ENCODE results near the gene LRRN2. TPM values are rescaled to one million over a fixed set of nuclear protein-coding genes. Genes with fewer than 3 reads are reported as not detected.

Gene LRRN2
- total and polyA plus RNA-seq, 2 of the 8 experiments (the other 6 are each of a cell fraction or from before 2014, with no cell fraction given): 1.8 to 2.3 TPM

DNA sequence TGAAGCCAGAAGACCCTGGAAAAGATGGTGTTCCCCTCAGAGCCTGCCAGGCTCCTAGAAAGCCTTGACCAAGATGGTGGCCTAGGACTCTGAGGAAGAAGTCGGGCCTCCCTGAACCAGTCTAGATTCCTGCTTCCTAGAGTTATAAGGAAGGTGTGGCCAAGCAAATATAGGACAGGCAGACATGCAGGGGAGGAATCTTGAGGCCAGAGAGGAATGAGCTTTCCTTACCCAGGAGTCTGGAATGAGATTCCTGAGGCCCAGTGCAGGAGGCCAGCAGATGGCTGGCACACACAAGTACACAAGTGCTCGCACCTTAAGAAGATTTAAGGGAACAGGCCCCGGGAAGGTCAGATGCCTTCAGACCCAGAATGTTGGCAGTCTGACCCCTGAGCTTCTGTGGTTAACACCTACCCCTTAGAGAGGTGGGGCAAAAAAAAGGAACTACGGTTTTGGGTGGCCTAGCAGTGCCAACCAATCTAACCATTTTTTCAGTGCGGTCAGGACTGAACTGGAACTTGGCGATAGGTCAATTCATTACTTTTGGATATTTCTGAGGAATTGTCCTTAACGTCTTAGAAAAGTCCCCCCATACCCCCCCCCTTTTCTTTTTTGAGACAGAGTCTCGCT, 96.0 kb downstream of the LRRN2 start (continued):
- TF ChIP-seq, protein P1, sequence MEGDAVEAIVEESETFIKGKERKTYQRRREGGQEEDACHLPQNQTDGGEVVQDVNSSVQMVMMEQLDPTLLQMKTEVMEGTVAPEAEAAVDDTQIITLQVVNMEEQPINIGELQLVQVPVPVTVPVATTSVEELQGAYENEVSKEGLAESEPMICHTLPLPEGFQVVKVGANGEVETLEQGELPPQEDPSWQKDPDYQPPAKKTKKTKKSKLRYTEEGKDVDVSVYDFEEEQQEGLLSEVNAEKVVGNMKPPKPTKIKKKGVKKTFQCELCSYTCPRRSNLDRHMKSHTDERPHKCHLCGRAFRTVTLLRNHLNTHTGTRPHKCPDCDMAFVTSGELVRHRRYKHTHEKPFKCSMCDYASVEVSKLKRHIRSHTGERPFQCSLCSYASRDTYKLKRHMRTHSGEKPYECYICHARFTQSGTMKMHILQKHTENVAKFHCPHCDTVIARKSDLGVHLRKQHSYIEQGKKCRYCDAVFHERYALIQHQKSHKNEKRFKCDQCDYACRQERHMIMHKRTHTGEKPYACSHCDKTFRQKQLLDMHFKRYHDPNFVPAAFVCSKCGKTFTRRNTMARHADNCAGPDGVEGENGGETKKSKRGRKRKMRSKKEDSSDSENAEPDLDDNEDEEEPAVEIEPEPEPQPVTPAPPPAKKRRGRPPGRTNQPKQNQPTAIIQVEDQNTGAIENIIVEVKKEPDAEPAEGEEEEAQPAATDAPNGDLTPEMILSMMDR (IDR thresholded peaks at IDR 0.05; ENCODE audit: control extremely low read depth in 1 of 3, insufficient read depth in 1 of 3, low read depth in 1 of 3, low read length in 3 of 3): no peak
- TF ChIP-seq, protein P2, sequence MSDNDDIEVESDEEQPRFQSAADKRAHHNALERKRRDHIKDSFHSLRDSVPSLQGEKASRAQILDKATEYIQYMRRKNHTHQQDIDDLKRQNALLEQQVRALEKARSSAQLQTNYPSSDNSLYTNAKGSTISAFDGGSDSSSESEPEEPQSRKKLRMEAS (IDR thresholded peaks at IDR 0.05): no peak
- no peak for TF ChIP-seq CREB1 (IDR thresholded peaks at IDR 0.05)
- TF ChIP-seq, protein P3, sequence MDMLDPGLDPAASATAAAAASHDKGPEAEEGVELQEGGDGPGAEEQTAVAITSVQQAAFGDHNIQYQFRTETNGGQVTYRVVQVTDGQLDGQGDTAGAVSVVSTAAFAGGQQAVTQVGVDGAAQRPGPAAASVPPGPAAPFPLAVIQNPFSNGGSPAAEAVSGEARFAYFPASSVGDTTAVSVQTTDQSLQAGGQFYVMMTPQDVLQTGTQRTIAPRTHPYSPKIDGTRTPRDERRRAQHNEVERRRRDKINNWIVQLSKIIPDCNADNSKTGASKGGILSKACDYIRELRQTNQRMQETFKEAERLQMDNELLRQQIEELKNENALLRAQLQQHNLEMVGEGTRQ (IDR thresholded peaks at IDR 0.05; ENCODE audit: low read length): no peak
- TF ChIP-seq ZNF274 (IDR thresholded peaks at IDR 0.05; ENCODE audit: borderline replicate concordance, extremely low read depth, low read length): no peak
- TF ChIP-seq CTBP2 (IDR thresholded peaks at IDR 0.05; ENCODE audit: borderline replicate concordance, insufficient read depth, insufficient read length, low read length): no peak
- TF ChIP-seq EGR1 (IDR thresholded peaks at IDR 0.05; ENCODE audit: borderline replicate concordance, low read depth, low read length): no peak
- TF ChIP-seq PHF8 (conservative IDR thresholded peaks at IDR 0.05; ENCODE audit: low read depth, low read length): no peak
- TF ChIP-seq YY1 (IDR thresholded peaks at IDR 0.05; ENCODE audit: low read depth, low read length): no peak
